IPS-15b (cell line): ENCODE measurements around the gene WIF1.

Experiments used
- H3K27me3 ChIP-seq: one replicate; pipeline ENCODE4 v1.6.1; 2013; ENCODE audit warnings: low read length; ENCODE audit not compliant: control insufficient read depth, insufficient read depth
- H3K36me3 ChIP-seq: one replicate; pipeline ENCODE4 v1.6.1; 2013; ENCODE audit warnings: low read length; ENCODE audit not compliant: control insufficient read depth, insufficient read depth
- H3K4me1 ChIP-seq: one replicate; pipeline ENCODE4 v1.6.1; 2013; ENCODE audit warnings: mild to moderate bottlenecking, low read length; ENCODE audit not compliant: control insufficient read depth, insufficient read depth
- H3K4me3 ChIP-seq: one replicate; pipeline ENCODE4 v1.5.1; 2013; ENCODE audit warnings: low read depth, low read length
- H3K9ac ChIP-seq: one replicate; pipeline ENCODE4 v1.6.1; 2013; ENCODE audit warnings: low read depth, mild to moderate bottlenecking, low read length
- H3K9me3 ChIP-seq: one replicate; pipeline ENCODE4 v1.6.1; 2013; ENCODE audit warnings: mild to moderate bottlenecking, low read length; ENCODE audit not compliant: control insufficient read depth, insufficient read depth

Gene WIF1

DNA sequence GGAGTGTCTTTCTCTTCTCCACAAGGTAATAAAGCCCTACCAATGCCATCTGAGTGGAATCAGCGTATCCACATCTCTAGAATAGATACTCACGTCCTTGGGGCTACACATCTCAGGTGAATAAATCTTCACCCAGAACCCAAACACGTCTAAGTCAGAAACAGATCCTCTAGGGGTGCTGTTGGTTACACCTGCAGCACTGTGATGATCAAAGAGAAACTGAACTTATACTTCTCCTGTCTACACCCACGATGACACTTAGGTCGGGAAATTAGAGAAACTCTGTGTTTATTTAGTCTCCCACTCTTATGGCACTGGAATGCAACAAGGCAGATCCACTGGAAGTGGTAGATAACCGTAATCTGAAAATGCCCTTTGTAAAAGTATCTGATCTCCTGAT, 46.2 kb downstream of the WIF1 start:
- Histone ChIP-seq H3K4me3 (no peak overlapping the region), H3K27me3 (no peaks in the 10 kb centered on the region), H3K9me3 (no peaks in the 10 kb centered on the region), H3K36me3 (no peaks in the 10 kb centered on the region), H3K9ac (no peak overlapping the region), H3K4me1 (no peaks in the 10 kb centered on the region)

DNA sequence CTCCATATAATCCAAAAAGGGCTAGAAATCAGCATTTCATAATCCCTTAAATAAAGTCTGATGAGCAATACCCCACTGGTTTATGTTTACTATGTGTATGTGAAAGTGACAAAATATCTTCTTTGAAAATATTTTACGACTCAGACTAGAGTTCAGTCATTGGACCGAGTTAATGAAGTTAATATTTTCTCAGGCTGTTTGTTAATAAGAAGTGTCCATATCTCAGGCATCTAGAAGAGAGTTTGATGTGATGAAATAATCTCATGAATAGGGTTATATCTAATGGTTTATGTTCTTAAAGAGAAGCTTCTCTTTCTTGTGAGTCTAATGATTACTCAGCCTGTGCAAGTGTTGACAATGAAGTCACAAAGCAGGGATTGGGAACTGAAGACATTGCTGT, 51.8 kb downstream of the WIF1 start:
- Histone ChIP-seq H3K9me3 (no peaks in the 10 kb centered on the region), H3K4me3 (no peak overlapping the region), H3K27me3 (no peaks in the 10 kb centered on the region), H3K9ac (no peak overlapping the region), H3K36me3 (no peaks in the 10 kb centered on the region), H3K4me1 (no peaks in the 10 kb centered on the region)

DNA sequence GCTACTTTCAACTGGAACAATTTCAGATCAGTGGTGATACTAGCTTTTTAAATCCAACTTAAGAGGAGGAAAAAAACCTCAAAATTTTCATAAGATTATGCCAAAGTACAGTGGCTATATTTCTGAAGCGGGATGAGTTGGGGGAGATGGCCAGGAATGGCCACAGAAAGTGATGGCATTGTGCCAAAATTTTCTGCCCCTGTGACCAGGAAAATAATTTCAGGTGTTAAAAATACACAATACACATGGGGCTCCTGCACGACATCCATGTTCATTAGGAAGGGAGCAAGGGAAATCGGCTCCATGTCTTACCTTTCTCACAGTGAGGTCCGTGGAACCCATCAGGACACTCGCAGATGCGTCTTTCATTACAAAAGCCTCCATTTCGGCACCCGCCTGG, 53.7 kb downstream of the WIF1 start:
- Histone ChIP-seq H3K9ac (no peak overlapping the region), H3K36me3 (no peaks in the 10 kb centered on the region), H3K4me1 (no peaks in the 10 kb centered on the region), H3K9me3 (no peaks in the 10 kb centered on the region), H3K4me3 (no peak overlapping the region), H3K27me3 (no peaks in the 10 kb centered on the region)

DNA sequence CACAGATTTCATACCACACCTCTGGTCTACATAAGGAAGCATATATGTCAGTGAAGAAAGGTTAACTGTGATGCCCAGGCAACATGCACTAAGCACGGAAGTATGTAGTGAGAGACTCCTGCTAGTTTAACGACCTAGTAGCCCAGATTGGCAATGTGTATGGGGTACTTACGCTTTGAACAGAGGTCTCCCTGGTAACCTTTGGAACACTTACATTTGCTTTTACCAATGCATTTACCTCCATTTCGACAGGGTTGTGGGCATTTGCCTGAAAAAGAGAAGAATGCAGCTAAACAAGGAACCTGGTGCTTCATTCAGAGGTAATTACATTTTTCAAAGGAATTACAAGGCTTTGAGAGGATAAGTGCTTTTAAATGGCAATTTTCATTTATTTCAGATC, 65.2 kb downstream of the WIF1 start:
- peaks cover 10% of the 10 kb centered on the region for H3K4me1 ChIP-seq
- H3K9me3 ChIP-seq, result no peaks in the 10 kb centered on the region
- H3K27me3 ChIP-seq, result no peaks in the 10 kb centered on the region
- H3K9ac ChIP-seq, result no peak overlapping the region
- H3K36me3 ChIP-seq, result no peaks in the 10 kb centered on the region
- H3K4me3 ChIP-seq, result no peak overlapping the region

DNA sequence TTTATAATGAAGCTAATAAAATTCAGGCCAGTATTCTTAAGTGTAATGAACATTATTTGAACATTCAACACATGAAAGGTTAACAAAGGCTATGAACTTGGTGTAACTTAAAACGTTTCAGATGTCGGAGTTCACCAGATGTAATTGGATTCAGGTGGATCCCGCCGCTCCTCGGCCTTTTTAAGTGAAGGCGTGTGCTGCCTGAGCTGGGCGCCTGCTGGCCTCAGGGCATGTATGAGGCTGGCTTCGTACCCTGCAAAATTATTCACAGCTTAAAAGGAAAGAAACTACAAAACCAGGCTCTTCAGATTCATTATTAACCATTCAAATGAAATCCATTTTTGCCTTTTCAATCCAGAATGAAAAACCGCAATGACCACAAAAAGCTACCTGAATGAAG, 69.9 kb downstream of the WIF1 start:
- no peak overlapping the region for H3K9ac ChIP-seq
- peaks cover 10% of the 10 kb centered on the region for H3K4me1 ChIP-seq
- H3K27me3 ChIP-seq, result no peaks in the 10 kb centered on the region
- no peak overlapping the region for H3K4me3 ChIP-seq
- H3K9me3 ChIP-seq, result no peaks in the 10 kb centered on the region
- no peaks in the 10 kb centered on the region for H3K36me3 ChIP-seq

DNA sequence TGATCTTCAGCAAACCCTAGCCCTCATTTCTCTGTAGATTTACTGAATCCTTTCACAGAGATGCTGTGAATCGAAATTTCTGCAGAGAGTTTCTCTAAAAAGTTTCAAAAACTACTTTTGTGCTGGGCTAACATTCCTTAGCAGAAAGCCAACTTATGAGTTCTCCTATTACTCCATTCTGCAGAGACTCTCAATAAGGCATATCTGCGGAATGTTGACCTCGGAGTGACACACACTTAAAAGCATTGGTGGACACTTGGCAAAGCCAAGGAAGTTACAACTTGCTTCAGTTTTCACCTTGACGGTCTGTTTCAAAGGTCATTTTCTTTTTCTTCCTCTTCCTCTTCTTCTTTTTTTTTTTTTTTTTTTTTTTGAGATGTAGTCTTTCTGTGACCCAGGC, 75.8 kb downstream of the WIF1 start:
- H3K4me3 ChIP-seq, result no peak overlapping the region
- H3K27me3 ChIP-seq, result no peaks in the 10 kb centered on the region
- H3K9ac ChIP-seq, result no peak overlapping the region
- H3K4me1 ChIP-seq, result no peaks in the 10 kb centered on the region
- H3K9me3 ChIP-seq, result no peaks in the 10 kb centered on the region
- no peaks in the 10 kb centered on the region for H3K36me3 ChIP-seq

DNA sequence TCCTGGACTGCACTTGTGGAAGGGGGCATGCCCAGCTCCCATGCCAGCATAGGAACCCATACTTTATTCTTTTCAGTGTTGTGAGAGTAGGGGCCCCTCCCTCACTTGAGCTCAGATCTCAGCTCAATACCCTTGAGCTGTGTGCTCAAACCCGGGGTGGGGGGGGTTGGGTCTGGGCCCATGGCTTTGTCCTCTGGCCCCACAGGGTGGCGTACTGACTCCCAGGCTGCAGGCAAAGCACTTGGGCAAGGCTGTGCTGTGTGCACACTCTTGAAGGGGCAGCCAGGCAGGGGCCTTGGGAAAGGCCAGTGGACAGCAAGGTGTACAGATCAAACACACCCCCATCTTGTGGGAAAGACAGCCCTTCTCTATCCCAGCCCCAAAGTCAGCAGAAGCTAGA, 81.8 kb downstream of the WIF1 start:
- Histone ChIP-seq H3K4me1 (no peaks in the 10 kb centered on the region), H3K27me3 (no peaks in the 10 kb centered on the region), H3K36me3 (no peaks in the 10 kb centered on the region), H3K4me3 (no peak overlapping the region), H3K9ac (no peak overlapping the region), H3K9me3 (peaks cover 2% of the 10 kb centered on the region)

DNA sequence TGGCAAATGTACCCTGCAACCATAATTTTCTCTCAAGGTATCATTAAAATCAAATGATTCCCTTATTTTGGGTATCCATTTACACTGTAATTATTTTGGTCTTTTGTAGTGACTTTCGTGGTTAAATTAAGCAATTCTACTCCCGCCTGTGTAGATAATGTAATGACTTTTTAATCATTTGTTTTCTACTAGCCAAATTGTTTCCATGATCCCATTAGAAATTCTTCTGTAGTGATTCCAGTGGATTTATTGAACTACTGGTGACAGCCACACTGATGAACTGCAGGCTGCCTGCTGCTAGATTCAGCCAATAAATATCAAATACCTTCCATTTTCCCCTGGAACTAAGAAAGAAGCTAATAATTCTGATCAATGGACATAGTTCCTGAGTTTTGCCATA, 96.0 kb downstream of the WIF1 start:
- Histone ChIP-seq H3K4me1 (peaks cover 19% of the 10 kb centered on the region), H3K4me3 (no peak overlapping the region), H3K27me3 (no peaks in the 10 kb centered on the region), H3K9ac (no peak overlapping the region), H3K36me3 (no peaks in the 10 kb centered on the region), H3K9me3 (no peaks in the 10 kb centered on the region)

DNA sequence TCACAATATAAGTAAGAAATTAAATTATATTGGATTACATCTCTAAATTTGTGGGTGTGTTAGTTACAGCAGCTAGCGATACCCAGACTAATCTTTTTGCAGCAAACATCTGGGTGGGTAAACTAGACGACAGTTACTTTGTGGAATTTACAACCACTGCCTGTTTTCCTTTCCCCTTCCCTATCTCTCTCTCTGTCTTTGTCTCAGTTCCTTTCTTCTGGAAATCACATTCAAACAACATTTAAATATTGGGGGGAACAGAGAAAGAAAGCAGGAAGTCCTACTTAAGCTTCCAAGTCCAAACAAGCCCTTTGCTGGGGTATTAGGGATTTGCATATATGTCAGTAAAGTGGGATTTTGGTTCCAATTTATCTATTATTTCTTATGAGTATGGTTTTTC, 97.6 kb downstream of the WIF1 start:
- Histone ChIP-seq H3K4me1 (peaks cover 19% of the 10 kb centered on the region), H3K4me3 (no peak overlapping the region), H3K27me3 (no peaks in the 10 kb centered on the region), H3K9ac (no peak overlapping the region), H3K36me3 (no peaks in the 10 kb centered on the region), H3K9me3 (no peaks in the 10 kb centered on the region)

DNA sequence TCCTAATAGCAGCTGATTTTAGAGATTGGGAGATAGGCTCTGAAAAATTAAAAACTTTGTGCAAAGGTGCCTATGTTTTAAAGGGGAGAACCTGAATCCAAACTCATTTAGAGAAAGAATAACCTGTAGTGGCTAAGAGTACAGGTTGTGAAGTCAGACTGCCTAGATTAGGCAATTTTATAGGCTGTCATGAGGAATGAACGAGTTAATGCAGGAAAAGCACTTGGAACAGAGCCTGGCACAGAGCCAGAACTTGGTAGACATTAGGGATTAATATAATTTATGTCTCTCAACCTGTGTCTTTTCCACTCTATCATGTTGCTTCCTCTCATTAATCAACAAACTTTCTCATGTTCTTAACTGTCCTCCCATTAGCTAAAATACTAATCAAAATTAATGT, 98.1 kb downstream of the WIF1 start:
- Histone ChIP-seq H3K9ac (no peak overlapping the region), H3K9me3 (no peaks in the 10 kb centered on the region), H3K4me1 (peaks cover 19% of the 10 kb centered on the region)

DNA sequence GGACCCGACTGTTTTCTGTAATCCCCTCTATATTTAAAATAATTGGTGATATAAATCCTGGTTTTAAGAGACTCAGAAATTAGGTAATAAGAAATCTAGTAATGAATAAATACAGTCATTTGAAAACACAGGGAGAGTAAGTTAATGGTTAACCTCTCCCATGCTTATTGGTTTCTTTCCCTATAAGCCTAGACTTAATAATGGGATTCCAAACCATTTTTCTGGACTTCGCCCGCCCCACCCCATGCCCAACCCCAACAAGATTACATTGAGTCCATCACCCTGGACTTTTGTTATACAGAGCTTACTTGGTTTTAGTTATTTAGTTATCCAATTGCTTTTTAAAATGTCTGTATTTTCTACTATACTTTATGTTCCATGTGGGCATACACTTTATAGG, 98.7 kb downstream of the WIF1 start:
- H3K27me3 ChIP-seq, result no peaks in the 10 kb centered on the region
- no peak overlapping the region for H3K9ac ChIP-seq
- peaks cover 19% of the 10 kb centered on the region for H3K4me1 ChIP-seq
- no peak overlapping the region for H3K4me3 ChIP-seq
- no peaks in the 10 kb centered on the region for H3K36me3 ChIP-seq
- no peaks in the 10 kb centered on the region for H3K9me3 ChIP-seq

More for the DNA sequence above, 98.1 kb downstream of the WIF1 start:
- Histone ChIP-seq H3K36me3 (no peaks in the 10 kb centered on the region), H3K4me3 (no peak overlapping the region), H3K27me3 (no peaks in the 10 kb centered on the region)

DNA sequence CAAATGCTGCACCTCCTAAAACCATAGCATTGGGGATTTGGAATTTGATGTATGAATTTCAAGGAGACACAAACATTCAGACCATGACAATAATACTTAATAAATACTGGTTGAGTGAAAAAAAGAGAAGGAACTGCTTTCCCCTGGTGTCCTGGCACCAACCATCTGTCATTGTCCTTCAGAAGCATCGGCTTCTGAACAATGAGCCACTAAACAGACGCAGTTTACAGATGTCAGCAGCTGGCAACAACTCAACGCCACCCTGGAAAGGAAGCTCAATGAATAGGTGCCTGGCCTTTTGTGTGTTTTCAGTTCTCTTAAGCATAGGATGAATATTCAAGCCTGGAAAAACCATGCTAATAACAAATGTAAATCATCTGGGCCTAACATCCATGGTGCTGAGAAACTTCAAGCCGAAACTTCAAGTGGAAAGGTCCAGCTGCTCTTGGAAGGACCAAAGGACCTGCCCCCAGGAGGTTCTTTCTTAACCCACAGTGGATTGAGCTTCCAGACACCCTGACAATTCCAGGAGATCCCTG, 101.3 kb downstream of the WIF1 start:
- Histone ChIP-seq H3K36me3 (no peaks in the 10 kb centered on the region), H3K4me3 (no peak overlapping the region), H3K4me1 (peaks cover 16% of the 10 kb centered on the region), H3K9ac (no peak overlapping the region), H3K9me3 (no peaks in the 10 kb centered on the region), H3K27me3 (no peaks in the 10 kb centered on the region)
